ENCODE results near the gene ZNF180. TPM values are rescaled to one million over a fixed set of nuclear protein-coding genes. Genes with fewer than 3 reads are reported as not detected.
A peak's percentile ranks its signal among the peaks of the same experiment; 100 is the strongest.

Gene ZNF180
- total RNA-seq, 1 donor from 2014 or later: 5.3 TPM

DNA sequence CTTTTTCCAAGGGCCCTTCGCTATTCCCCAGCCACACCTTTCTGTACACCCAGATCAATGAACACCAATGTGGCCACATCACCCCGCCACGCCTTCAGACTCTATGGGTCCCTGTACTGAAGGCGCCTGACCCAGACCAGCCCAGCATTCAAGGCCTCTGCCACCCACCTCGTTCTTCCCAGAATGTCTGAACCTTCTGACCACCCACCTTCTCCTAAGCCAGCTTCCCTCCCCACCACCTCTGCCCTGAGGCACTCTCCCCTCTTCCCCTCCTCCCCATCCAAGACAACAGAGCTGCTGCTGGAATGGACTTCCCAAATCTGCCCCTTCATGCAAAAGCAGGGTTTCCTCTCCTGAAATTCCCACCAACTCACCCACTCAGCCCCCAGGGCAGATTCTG is 32.5 kb upstream of the ZNF180 start:
- Histone ChIP-seq H3K9ac (ENCODE audit: low read length) (no peak overlapping the region), H4K20me1 (ENCODE audit: insufficient read depth, low read length) (no peaks in the 10 kb centered on the region), H3K79me2 (ENCODE audit: insufficient read depth, low read length) (no peaks in the 10 kb centered on the region), H3K4me2 (ENCODE audit: low read length) (no peak overlapping the region), H2AFZ (ENCODE audit: low read depth, low read length) (no peak overlapping the region), H3K36me3 (ENCODE audit: insufficient read depth, low read length) (no peaks in the 10 kb centered on the region), H3K27me3 (ENCODE audit: insufficient read depth, low read length) (peaks cover 5% of the 10 kb centered on the region), H3K27ac (ENCODE audit: low read depth, low read length) (no peak overlapping the region), H3K4me1 (ENCODE audit: insufficient read depth, low read length) (no peaks in the 10 kb centered on the region), H3K4me3 (ENCODE audit: insufficient read depth, low read depth, low read length) (no peak overlapping the region), H3K9me3 (ENCODE audit: insufficient read depth, low read depth, low read length) (no peaks in the 10 kb centered on the region)
- no peak overlapping the region for H3K27ac Mint-ChIP-seq (ENCODE audit: unreplicated experiment)
- TF ChIP-seq CTCF (IDR thresholded peaks at IDR 0.05; ENCODE audit: insufficient read depth, low read depth, low read length) (no peak), EZH2 (IDR thresholded peaks at IDR 0.05; ENCODE audit: insufficient read depth, low read length) (no peak)
- H3K9me3 Mint-ChIP-seq (ENCODE audit: unreplicated experiment): peaks cover 16% of the 10 kb centered on the region
- DNase-seq (ENCODE audit: low read depth): no peak
- no peak overlapping the region for H3K4me3 Mint-ChIP-seq (ENCODE audit: unreplicated experiment)
- peaks cover 57% of the 10 kb centered on the region for H3K27me3 Mint-ChIP-seq (ENCODE audit: low read depth, unreplicated experiment)
- H3K36me3 Mint-ChIP-seq (ENCODE audit: low read depth, unreplicated experiment): peaks cover 2% of the 10 kb centered on the region
- H3K4me1 Mint-ChIP-seq (ENCODE audit: low read depth, unreplicated experiment): no peaks in the 10 kb centered on the region
- FAIRE-seq: no peak

- Mint-ChIP-seq H3K27me3 (ENCODE audit: low read depth, unreplicated experiment) (peaks cover 51% of the 10 kb centered on the region), H3K9me3 (ENCODE audit: unreplicated experiment) (peaks cover 18% of the 10 kb centered on the region), H3K36me3 (ENCODE audit: low read depth, unreplicated experiment) (peaks cover 2% of the 10 kb centered on the region), H3K27ac (ENCODE audit: unreplicated experiment) (no peak overlapping the region), H3K4me1 (ENCODE audit: low read depth, unreplicated experiment) (no peaks in the 10 kb centered on the region), H3K4me3 (ENCODE audit: unreplicated experiment) (no peak overlapping the region)
- Histone ChIP-seq H3K4me1 (ENCODE audit: insufficient read depth, low read length) (no peaks in the 10 kb centered on the region), H3K4me3 (ENCODE audit: insufficient read depth, low read depth, low read length) (no peak overlapping the region), H3K9ac (ENCODE audit: low read length) (no peak overlapping the region), H3K4me2 (ENCODE audit: low read length) (no peak overlapping the region), H3K79me2 (ENCODE audit: insufficient read depth, low read length) (no peaks in the 10 kb centered on the region), H3K36me3 (ENCODE audit: insufficient read depth, low read length) (no peaks in the 10 kb centered on the region), H4K20me1 (ENCODE audit: insufficient read depth, low read length) (no peaks in the 10 kb centered on the region), H3K27me3 (ENCODE audit: insufficient read depth, low read length) (peaks cover 7% of the 10 kb centered on the region), H3K9me3 (ENCODE audit: insufficient read depth, low read depth, low read length) (no peaks in the 10 kb centered on the region), H2AFZ (ENCODE audit: low read depth, low read length) (no peak overlapping the region), H3K27ac (ENCODE audit: low read depth, low read length) (no peak overlapping the region)
- peak; percentile 34 for DNase-seq (ENCODE audit: low read depth)
- FAIRE-seq: no peak
- TF ChIP-seq EZH2 (IDR thresholded peaks at IDR 0.05; ENCODE audit: insufficient read depth, low read length) (no peak), CTCF (IDR thresholded peaks at IDR 0.05; ENCODE audit: insufficient read depth, low read depth, low read length) (no peak)
These were observed 30.5 kb upstream of the ZNF180 start for GRCh38 chr19:44530777-44531176.

- Mint-ChIP-seq H3K4me1 (ENCODE audit: low read depth, unreplicated experiment) (no peaks in the 10 kb centered on the region), H3K4me3 (ENCODE audit: unreplicated experiment) (peak within 1 kb of the TSS; percentile 16), H3K36me3 (ENCODE audit: low read depth, unreplicated experiment) (no peaks in the 10 kb centered on the region), H3K27me3 (ENCODE audit: low read depth, unreplicated experiment) (peaks cover 44% of the 10 kb centered on the region), H3K9me3 (ENCODE audit: unreplicated experiment) (peaks cover 13% of the 10 kb centered on the region), H3K27ac (ENCODE audit: unreplicated experiment) (no peak within 1 kb of the TSS)
- no peak within 1 kb of the TSS for H3K4me2 ChIP-seq (ENCODE audit: low read length)
- no peak for FAIRE-seq
- peaks cover 2% of the 10 kb centered on the region for H3K27me3 ChIP-seq (ENCODE audit: insufficient read depth, low read length)
- H4K20me1 ChIP-seq (ENCODE audit: insufficient read depth, low read length): no peaks in the 10 kb centered on the region
- H3K9me3 ChIP-seq (ENCODE audit: insufficient read depth, low read depth, low read length): no peaks in the 10 kb centered on the region
- DNase-seq (ENCODE audit: low read depth): no peak
- no peak within 1 kb of the TSS for H3K4me3 ChIP-seq (ENCODE audit: insufficient read depth, low read depth, low read length)
- H3K27ac ChIP-seq (ENCODE audit: low read depth, low read length): no peak within 1 kb of the TSS
- TF ChIP-seq EZH2 (IDR thresholded peaks at IDR 0.05; ENCODE audit: insufficient read depth, low read length): no peak
- no peak for TF ChIP-seq CTCF (IDR thresholded peaks at IDR 0.05; ENCODE audit: insufficient read depth, low read depth, low read length)
- no peaks in the 10 kb centered on the region for H3K4me1 ChIP-seq (ENCODE audit: insufficient read depth, low read length)
- no peak within 1 kb of the TSS for H2AFZ ChIP-seq (ENCODE audit: low read depth, low read length)
- H3K36me3 ChIP-seq (ENCODE audit: insufficient read depth, low read length): no peaks in the 10 kb centered on the region
- no peak within 1 kb of the TSS for H3K9ac ChIP-seq (ENCODE audit: low read length)
- no peaks in the 10 kb centered on the region for H3K79me2 ChIP-seq (ENCODE audit: insufficient read depth, low read length)
These were observed 29.2 kb upstream of the ZNF180 start, which contains the start of gene CEACAM20 for GRCh38 chr19:44529536-44529935. TSS of gene CEACAM20 (minus strand) at chr19:44529675. CDS start at chr19:44529509, 166 bp downstream.

Data from astrocyte (in vitro differentiated cells and primary cell).